Trophoblast cell (in vitro differentiated cells and primary cell): ENCODE results near the gene NRXN3.

ENCODE experiments used
- DNase-seq, 2 donors: peaks; one replicate each; pipeline ENCODE4 v3.0.0-alpha.2; 2016
- H2AFZ ChIP-seq: 2 replicates; pipeline ENCODE4 v1.6.1; 2013; ENCODE audit warnings: low read length, moderate library complexity, mild to moderate bottlenecking; ENCODE audit not compliant: insufficient read depth, poor library complexity
- H2AK5ac ChIP-seq: 2 replicates; pipeline ENCODE4 v1.6.1; 2013; ENCODE audit warnings: mild to moderate bottlenecking, low read length
- H2BK120ac ChIP-seq: 2 replicates; pipeline ENCODE4 v1.6.1; 2013; ENCODE audit warnings: low read length, mild to moderate bottlenecking, moderate library complexity; ENCODE audit not compliant: insufficient read depth, poor library complexity
- H2BK12ac ChIP-seq: 2 replicates; pipeline ENCODE4 v1.6.1; 2013; ENCODE audit warnings: mild to moderate bottlenecking, low read length, moderate library complexity
- H2BK5ac ChIP-seq: 2 replicates; pipeline ENCODE4 v1.6.1; 2013; ENCODE audit warnings: low read length, low read depth, moderate library complexity, mild to moderate bottlenecking; ENCODE audit not compliant: poor library complexity
- H3K14ac ChIP-seq: 2 replicates; pipeline ENCODE4 v1.6.1; 2013; ENCODE audit warnings: mild to moderate bottlenecking, low read length
- H3K18ac ChIP-seq: 2 replicates; pipeline ENCODE4 v1.6.1; 2013; ENCODE audit warnings: mild to moderate bottlenecking, low read length
- H3K23ac ChIP-seq: 2 replicates; pipeline ENCODE4 v1.6.1; 2013; ENCODE audit warnings: low read length
- H3K27ac ChIP-seq: 2 replicates; pipeline ENCODE4 v1.5.1; 2013; ENCODE audit warnings: low read depth, mild to moderate bottlenecking, inconsistent platforms, low read length, moderate library complexity
- H3K27me3 ChIP-seq: 2 replicates; pipeline ENCODE4 v1.6.1; 2013; ENCODE audit warnings: inconsistent platforms, mild to moderate bottlenecking, low read length, moderate library complexity; ENCODE audit not compliant: insufficient read depth
- H3K36me3 ChIP-seq, 2 experiments: 1 replicate in 1 of 2; 2 replicates in 1 of 2; pipeline ENCODE4 v1.6.1; 2013; ENCODE audit warnings: low read length in 2 of 2, mild to moderate bottlenecking in 2 of 2, moderate library complexity in 1 of 2; ENCODE audit not compliant: insufficient read depth in 2 of 2, control insufficient read depth in 1 of 2
- H3K4ac ChIP-seq: 2 replicates; pipeline ENCODE4 v1.6.1; 2013; ENCODE audit warnings: low read depth, mild to moderate bottlenecking, low read length, moderate library complexity
- H3K4me1 ChIP-seq, 2 experiments: 1 replicate in 1 of 2; 2 replicates in 1 of 2; pipeline ENCODE4 v1.6.1; 2013; ENCODE audit warnings: low read length in 2 of 2, mild to moderate bottlenecking in 2 of 2, moderate library complexity in 1 of 2; ENCODE audit not compliant: insufficient read depth in 2 of 2, control insufficient read depth in 1 of 2
- H3K4me2 ChIP-seq: 2 replicates; pipeline ENCODE4 v1.6.1; 2013; ENCODE audit warnings: inconsistent platforms, mild to moderate bottlenecking, low read length, moderate library complexity
- H3K4me3 ChIP-seq: 2 replicates; pipeline ENCODE4 v1.5.1; 2013; ENCODE audit warnings: mild to moderate bottlenecking, low read depth, low read length, inconsistent platforms
- H3K79me1 ChIP-seq: one replicate; pipeline ENCODE4 v1.6.1; 2013; ENCODE audit warnings: low read length
- H3K79me2 ChIP-seq: 2 replicates; pipeline ENCODE4 v1.6.1; 2013; ENCODE audit warnings: low read length, mild to moderate bottlenecking; ENCODE audit not compliant: control insufficient read depth, insufficient read depth, poor library complexity
- H3K9ac ChIP-seq: 2 replicates; pipeline ENCODE4 v1.6.1; 2013; ENCODE audit warnings: mild to moderate bottlenecking, low read length
- H3K9me3 ChIP-seq: 2 replicates; pipeline ENCODE4 v1.6.1; 2013; ENCODE audit warnings: low read depth, mild to moderate bottlenecking, control low read depth, inconsistent platforms, low read length; ENCODE audit not compliant: insufficient read depth
- H4K12ac ChIP-seq: 2 replicates; pipeline ENCODE4 v1.6.1; 2013; ENCODE audit warnings: low read depth, mild to moderate bottlenecking, low read length, moderate library complexity
- H4K8ac ChIP-seq: 2 replicates; pipeline ENCODE4 v1.6.1; 2013; ENCODE audit warnings: low read depth, mild to moderate bottlenecking, low read length, moderate library complexity
- H4K91ac ChIP-seq: one replicate; pipeline ENCODE4 v1.6.1; 2013; ENCODE audit warnings: low read depth, mild to moderate bottlenecking, low read length, moderate library complexity
- WGBS: extraction: QIAGEN DNeasy Blood & Tissue Kit; methylation state at CpG from one replicate; pipeline ENCODE4 v1.1.7; 2013; ENCODE audit warnings: missing lambda C conversion rate; ENCODE audit not compliant: insufficient read length, insufficient coverage; ENCODE audit errors: extremely low coverage; 5-methylcytosine and 5-hydroxymethylcytosine counted together

The NRXN3 gene

GRCh38 chr14:78345131-78345744 is 175.1 kb downstream of the NRXN3 start:
- DNase-seq: no peak
- H3K4me3 ChIP-seq: no peak overlapping the region
- H4K8ac ChIP-seq: no peak overlapping the region
- H3K27me3 ChIP-seq: no peaks in the 10 kb centered on the region
- H2BK120ac ChIP-seq: no peak overlapping the region
- no peak overlapping the region for H4K12ac ChIP-seq
- H3K4ac ChIP-seq: no peak overlapping the region
- H2AK5ac ChIP-seq: no peak overlapping the region
- no peak overlapping the region for H3K14ac ChIP-seq
- WGBS: no CpG with 5 or more reads among the region's 6 CpGs
- H2AFZ ChIP-seq: no peak overlapping the region
- no peaks in the 10 kb centered on the region for H3K79me2 ChIP-seq
- no peak overlapping the region for H3K9ac ChIP-seq
- no peak overlapping the region for H2BK12ac ChIP-seq
- H3K18ac ChIP-seq: no peak overlapping the region
- no peak overlapping the region for H4K91ac ChIP-seq
- no peaks in the 10 kb centered on the region for H3K4me1 ChIP-seq
- no peaks in the 10 kb centered on the region for H3K36me3 ChIP-seq
- no peak overlapping the region for H3K23ac ChIP-seq
- H2BK5ac ChIP-seq: no peak overlapping the region
- no peaks in the 10 kb centered on the region for H3K79me1 ChIP-seq
- no peak overlapping the region for H3K4me2 ChIP-seq
- no peak overlapping the region for H3K27ac ChIP-seq
- H3K9me3 ChIP-seq: no peaks in the 10 kb centered on the region

DNA sequence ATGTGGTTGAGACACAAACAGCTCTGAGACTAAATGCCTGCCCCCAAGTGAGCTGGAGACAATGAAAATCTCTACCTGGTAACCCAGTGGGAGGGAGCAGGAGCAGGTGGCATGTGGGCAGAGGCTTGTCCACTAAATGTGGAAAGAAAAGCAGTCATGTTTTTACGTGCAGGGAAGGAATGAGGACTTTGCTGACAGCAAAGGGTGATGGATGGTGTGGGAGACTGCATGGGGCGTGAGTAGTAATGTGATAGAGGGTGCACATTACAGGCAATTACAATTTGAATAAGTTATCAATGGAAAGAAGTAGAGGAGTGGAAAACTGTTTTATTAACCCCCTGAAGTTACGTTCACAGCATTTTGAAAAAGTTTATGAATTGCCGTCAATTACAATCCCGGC is 176.6 kb downstream of the NRXN3 start:
- WGBS: no CpG with 5 or more reads among the region's 5 CpGs
- H3K4me2 ChIP-seq: no peak overlapping the region
- no peak overlapping the region for H3K4ac ChIP-seq
- no peak overlapping the region for H2AFZ ChIP-seq
- no peak overlapping the region for H4K8ac ChIP-seq
- no peaks in the 10 kb centered on the region for H3K79me1 ChIP-seq
- H3K9me3 ChIP-seq: no peaks in the 10 kb centered on the region
- H3K23ac ChIP-seq: no peak overlapping the region
- no peak overlapping the region for H2BK120ac ChIP-seq
- H2BK12ac ChIP-seq: no peak overlapping the region
- no peak overlapping the region for H3K14ac ChIP-seq
- no peak overlapping the region for H4K91ac ChIP-seq
- no peak overlapping the region for H4K12ac ChIP-seq
- H3K9ac ChIP-seq: no peak overlapping the region
- no peak overlapping the region for H3K27ac ChIP-seq
- H3K79me2 ChIP-seq: no peaks in the 10 kb centered on the region
- H3K18ac ChIP-seq: no peak overlapping the region
- no peak overlapping the region for H2AK5ac ChIP-seq
- H3K36me3 ChIP-seq: no peaks in the 10 kb centered on the region
- no peak overlapping the region for H2BK5ac ChIP-seq
- H3K4me3 ChIP-seq: no peak overlapping the region
- H3K27me3 ChIP-seq: no peaks in the 10 kb centered on the region
- no peak for DNase-seq
- H3K4me1 ChIP-seq: no peaks in the 10 kb centered on the region

DNA sequence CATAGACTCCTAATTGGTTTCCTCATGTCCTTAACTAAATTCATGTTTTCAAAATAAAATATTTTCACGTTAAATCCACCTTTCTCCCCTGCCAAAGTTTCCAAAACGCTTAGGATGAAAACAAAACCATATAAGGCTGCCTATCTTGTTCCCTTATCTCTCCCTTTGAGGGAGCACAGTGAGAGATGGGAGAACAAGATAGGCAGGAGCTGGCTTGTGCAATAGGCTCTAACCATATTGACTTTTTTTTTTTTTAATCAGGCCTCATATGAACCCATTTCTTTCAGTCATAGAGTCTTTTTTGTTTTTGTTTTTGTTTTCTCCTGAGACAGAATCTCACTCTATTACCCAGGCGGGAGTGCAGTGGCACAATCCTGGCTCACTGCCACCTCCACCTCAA is 184.9 kb downstream of the NRXN3 start:
- WGBS: 100% methylated on average over 1 of the region's 3 CpGs
- H4K8ac ChIP-seq: no peak overlapping the region
- no peak overlapping the region for H3K23ac ChIP-seq
- no peak for DNase-seq
- no peak overlapping the region for H2BK12ac ChIP-seq
- H3K4me3 ChIP-seq: no peak overlapping the region
- H4K91ac ChIP-seq: no peak overlapping the region
- no peaks in the 10 kb centered on the region for H3K79me1 ChIP-seq
- no peak overlapping the region for H3K9ac ChIP-seq
- H3K36me3 ChIP-seq: no peaks in the 10 kb centered on the region
- H3K79me2 ChIP-seq: no peaks in the 10 kb centered on the region
- H3K4ac ChIP-seq: no peak overlapping the region
- H3K14ac ChIP-seq: no peak overlapping the region
- H4K12ac ChIP-seq: no peak overlapping the region
- no peaks in the 10 kb centered on the region for H3K4me1 ChIP-seq
- H3K4me2 ChIP-seq: no peak overlapping the region
- H2BK120ac ChIP-seq: no peak overlapping the region
- no peak overlapping the region for H3K27ac ChIP-seq
- no peaks in the 10 kb centered on the region for H3K9me3 ChIP-seq
- no peak overlapping the region for H2BK5ac ChIP-seq
- no peak overlapping the region for H3K18ac ChIP-seq
- no peak overlapping the region for H2AFZ ChIP-seq
- no peak overlapping the region for H2AK5ac ChIP-seq
- H3K27me3 ChIP-seq: no peaks in the 10 kb centered on the region

- Histone ChIP-seq H4K91ac (no peak overlapping the region), H3K79me2 (no peaks in the 10 kb centered on the region), H3K36me3 (no peaks in the 10 kb centered on the region), H3K23ac (no peak overlapping the region), H3K4me1 (no peaks in the 10 kb centered on the region), H3K9me3 (no peaks in the 10 kb centered on the region), H3K4me2 (no peak overlapping the region), H2AFZ (no peak overlapping the region), H2BK120ac (no peak overlapping the region), H3K27me3 (no peaks in the 10 kb centered on the region), H3K4me3 (no peak overlapping the region), H4K8ac (no peak overlapping the region), H3K79me1 (no peaks in the 10 kb centered on the region), H2AK5ac (no peak overlapping the region), H2BK12ac (no peak overlapping the region), H3K27ac (no peak overlapping the region), H4K12ac (no peak overlapping the region), H3K18ac (no peak overlapping the region), H3K14ac (no peak overlapping the region), H3K9ac (no peak overlapping the region), H2BK5ac (no peak overlapping the region), H3K4ac (no peak overlapping the region)
- DNase-seq: no peak
- WGBS: no CpG with 5 or more reads among the region's 3 CpGs
Observed at GRCh38 chr14:78356391-78356790, 186.2 kb downstream of the NRXN3 start.
